ENCODE measurements around the gene PLPP1.

The PLPP1 gene

DNA sequence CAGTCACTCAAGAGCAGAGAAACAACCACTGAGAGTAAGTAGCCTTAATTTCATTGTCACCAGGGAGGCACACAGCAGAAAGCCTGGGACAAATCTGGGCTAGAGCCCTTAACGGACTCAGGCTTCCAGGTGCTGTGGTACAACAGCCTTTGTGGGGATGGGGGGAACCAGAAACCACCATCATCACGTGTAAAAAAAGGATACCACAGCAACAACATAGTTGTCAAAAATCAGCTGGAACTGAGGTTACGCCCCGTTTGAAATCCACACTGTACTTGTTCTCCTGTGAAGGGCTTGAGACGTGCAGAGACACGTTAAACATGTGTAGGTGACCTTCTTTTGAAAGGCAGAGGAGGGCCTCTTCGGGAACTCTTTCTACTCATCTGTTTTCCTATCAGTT lies 16.6 kb upstream of the PLPP1 start:
- no peak for DNase-seq (ENCODE audit: low read depth)
- TF ChIP-seq, protein P1, sequence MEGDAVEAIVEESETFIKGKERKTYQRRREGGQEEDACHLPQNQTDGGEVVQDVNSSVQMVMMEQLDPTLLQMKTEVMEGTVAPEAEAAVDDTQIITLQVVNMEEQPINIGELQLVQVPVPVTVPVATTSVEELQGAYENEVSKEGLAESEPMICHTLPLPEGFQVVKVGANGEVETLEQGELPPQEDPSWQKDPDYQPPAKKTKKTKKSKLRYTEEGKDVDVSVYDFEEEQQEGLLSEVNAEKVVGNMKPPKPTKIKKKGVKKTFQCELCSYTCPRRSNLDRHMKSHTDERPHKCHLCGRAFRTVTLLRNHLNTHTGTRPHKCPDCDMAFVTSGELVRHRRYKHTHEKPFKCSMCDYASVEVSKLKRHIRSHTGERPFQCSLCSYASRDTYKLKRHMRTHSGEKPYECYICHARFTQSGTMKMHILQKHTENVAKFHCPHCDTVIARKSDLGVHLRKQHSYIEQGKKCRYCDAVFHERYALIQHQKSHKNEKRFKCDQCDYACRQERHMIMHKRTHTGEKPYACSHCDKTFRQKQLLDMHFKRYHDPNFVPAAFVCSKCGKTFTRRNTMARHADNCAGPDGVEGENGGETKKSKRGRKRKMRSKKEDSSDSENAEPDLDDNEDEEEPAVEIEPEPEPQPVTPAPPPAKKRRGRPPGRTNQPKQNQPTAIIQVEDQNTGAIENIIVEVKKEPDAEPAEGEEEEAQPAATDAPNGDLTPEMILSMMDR (IDR thresholded peaks at IDR 0.05; ENCODE audit: insufficient read depth, low read depth, low read length, missing control alignments): no peak
- no peak overlapping the region for H3K4me3 ChIP-seq (ENCODE audit: low read depth, low read length)

DNA sequence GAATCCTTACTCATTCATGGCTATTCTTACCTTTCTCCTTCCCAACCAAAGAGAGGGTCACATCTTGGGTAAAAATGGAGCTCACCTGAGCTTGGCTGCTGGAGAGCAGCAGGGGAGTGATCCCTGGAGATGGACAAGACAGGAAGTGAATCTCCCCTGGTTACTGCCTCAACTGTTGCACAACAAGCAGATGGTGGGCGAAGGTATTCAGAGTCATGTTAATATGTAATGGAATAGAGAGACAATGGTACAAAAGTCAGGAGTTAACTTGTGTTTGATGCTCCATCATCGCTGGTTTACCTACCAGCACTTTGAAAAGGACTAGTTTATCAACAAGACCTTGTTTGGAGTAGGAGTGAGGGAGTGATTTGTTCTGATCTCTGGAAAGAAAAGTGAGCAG lies 13.0 kb upstream of the PLPP1 start:
- H3K4me3 ChIP-seq (ENCODE audit: low read depth, low read length): no peak overlapping the region
- TF ChIP-seq, protein P1 (IDR thresholded peaks at IDR 0.05; ENCODE audit: insufficient read depth, low read depth, low read length, missing control alignments): no peak
- no peak for DNase-seq (ENCODE audit: low read depth)

DNA sequence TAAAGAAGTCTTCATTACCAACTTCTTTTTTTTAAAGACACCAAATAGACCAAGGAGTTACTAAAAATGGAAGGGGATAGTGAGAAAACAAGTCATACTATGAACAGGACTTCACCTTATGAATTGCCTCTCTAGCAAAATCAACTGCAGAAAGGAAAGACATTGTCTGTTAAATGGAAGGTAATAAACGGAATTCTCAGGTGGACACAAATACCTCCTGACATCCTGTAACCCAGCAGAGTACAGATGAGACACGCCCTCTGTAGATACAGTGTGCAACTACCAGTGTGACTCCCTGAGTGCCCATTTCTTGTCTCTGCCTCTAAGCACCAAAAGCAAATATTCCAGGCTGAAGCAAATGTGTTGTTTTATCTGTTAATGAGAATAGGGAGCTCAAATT lies 12.2 kb upstream of the PLPP1 start:
- TF ChIP-seq, protein P1 (IDR thresholded peaks at IDR 0.05; ENCODE audit: insufficient read depth, low read depth, low read length, missing control alignments): peak; percentile 17
- peak; percentile 21 for DNase-seq (ENCODE audit: low read depth)
- no peak overlapping the region for H3K4me3 ChIP-seq (ENCODE audit: low read depth, low read length)

GRCh38 chr5:55544341-55544740 lies 9.6 kb upstream of the PLPP1 start:
- no peak overlapping the region for H3K4me3 ChIP-seq (ENCODE audit: low read depth, low read length)
- TF ChIP-seq, protein P1 (IDR thresholded peaks at IDR 0.05; ENCODE audit: insufficient read depth, low read depth, low read length, missing control alignments): no peak
- DNase-seq (ENCODE audit: low read depth): no peak

DNA sequence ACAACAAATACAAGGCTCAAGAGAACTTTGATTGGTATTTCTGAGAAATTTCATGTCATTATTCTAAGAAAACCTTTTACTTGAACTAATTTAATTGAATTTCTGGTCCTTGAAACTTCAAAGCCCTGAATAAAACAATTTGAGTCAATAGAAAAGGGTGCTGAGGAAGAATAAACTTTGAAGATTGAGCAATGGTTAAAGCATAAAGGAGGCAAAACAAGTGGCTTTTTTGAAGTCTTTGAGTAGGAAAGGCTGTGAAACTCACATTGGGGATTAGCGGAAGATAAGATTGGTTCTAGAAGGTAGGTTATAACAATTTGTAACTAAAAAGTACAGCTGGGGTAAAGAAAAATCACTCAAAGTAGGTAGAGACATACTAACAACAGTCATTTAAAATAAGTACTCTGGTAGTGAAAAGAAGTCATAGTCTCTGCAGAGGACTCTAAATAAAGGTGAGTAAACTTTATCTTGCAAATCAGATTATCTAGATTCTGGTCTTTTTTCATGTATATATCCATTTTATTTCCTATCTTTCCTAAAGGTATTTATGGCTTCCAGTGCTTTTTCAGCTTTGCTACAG lies 6.4 kb upstream of the PLPP1 start:
- H3K4me3 ChIP-seq (ENCODE audit: low read depth, low read length): no peak overlapping the region
- TF ChIP-seq, protein P1 (IDR thresholded peaks at IDR 0.05; ENCODE audit: insufficient read depth, low read depth, low read length, missing control alignments): no peak

DNA sequence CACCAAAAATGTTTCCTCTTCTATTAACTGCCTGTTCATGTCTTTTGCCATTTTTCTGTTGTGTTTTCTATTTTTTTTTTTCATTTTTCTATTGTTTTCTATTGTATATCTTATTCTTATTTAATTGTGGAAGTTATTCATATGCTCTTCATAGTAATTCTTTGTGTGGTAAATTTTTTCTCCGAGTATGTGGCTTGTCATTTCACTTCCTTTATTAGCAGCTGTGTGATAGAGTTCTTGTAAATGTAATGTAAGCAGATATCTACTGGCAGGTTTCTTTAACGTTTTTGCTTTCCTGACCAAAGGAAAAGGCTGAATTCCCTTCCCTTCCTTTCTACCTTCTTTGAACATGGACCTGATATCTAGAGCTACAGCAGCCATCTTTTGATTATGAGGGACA lies 5.8 kb upstream of the PLPP1 start:
- no peak overlapping the region for H3K4me3 ChIP-seq (ENCODE audit: low read depth, low read length)
- no peak for DNase-seq (ENCODE audit: low read depth)
- TF ChIP-seq, protein P1 (IDR thresholded peaks at IDR 0.05; ENCODE audit: insufficient read depth, low read depth, low read length, missing control alignments): no peak

More for the DNA sequence above, 6.4 kb upstream of the PLPP1 start:
- DNase-seq (ENCODE audit: low read depth): no peak

DNA sequence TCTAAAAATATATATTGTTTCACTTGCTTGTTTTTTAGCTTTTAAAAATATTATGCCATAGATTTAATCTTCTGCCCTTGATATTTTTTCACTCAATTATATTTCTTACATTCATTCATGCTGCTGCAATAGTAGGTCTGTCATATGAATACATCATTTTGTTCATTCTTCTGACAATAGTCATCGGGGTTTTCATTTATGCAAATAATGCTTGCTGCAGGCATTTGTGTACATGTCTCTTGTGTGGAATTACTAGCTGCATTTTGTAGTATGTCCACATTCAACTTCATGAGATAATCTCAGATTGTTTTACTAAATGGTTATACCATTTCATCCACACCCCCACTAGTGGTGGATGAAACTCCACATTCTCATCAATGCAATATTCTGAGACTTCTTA lies 5.3 kb upstream of the PLPP1 start:
- peak; percentile 24 for DNase-seq (ENCODE audit: low read depth)
- TF ChIP-seq, protein P1 (IDR thresholded peaks at IDR 0.05; ENCODE audit: insufficient read depth, low read depth, low read length, missing control alignments): no peak
- no peak overlapping the region for H3K4me3 ChIP-seq (ENCODE audit: low read depth, low read length)
